A549 treated with ZK216348 at 1 μM for 4 hours (cell line): Measurements from ENCODE around the gene LSM5. TPM values are rescaled to one million over a fixed set of nuclear protein-coding genes. Genes with fewer than 3 reads are reported as not detected.

Experiments used
- total RNA-seq: library from RNA; stranded (reverse); fragments of 200-300 nt; extraction: Qiagen RNA extraction; gene quantifications from 5 replicates; pipeline ENCODE4 v1.2.3, GENCODE V29; 2022; ENCODE audit warnings: low read depth

Gene LSM5
- 59.3 to 130 TPM (median 94.1 TPM) in 5 replicates for total RNA-seq

GRCh38 chr7:32490127-32490796 lies at the start of gene LSM5:
Gene LSM5, minus strand, starts transcription at chr7:32490380. Its CDS starts 15 bp downstream, at chr7:32490365.

GRCh38 chr7:32495298-32496051 lies 5.3 kb upstream of the LSM5 start, which contains the start of gene AVL9:
Gene AVL9, plus strand, starts transcription at chr7:32495489. Its CDS starts 221 bp downstream, at chr7:32495710.

Other genes with a start within 250 kb of the LSM5 start
- 17.9 to 34.3 TPM (median 27.3 TPM) in 5 replicates for gene AVL9, start 5.1 kb upstream of the LSM5 start, total RNA-seq